Measurements from ENCODE around the gene DLK1.

DLK1 gene

DNA sequence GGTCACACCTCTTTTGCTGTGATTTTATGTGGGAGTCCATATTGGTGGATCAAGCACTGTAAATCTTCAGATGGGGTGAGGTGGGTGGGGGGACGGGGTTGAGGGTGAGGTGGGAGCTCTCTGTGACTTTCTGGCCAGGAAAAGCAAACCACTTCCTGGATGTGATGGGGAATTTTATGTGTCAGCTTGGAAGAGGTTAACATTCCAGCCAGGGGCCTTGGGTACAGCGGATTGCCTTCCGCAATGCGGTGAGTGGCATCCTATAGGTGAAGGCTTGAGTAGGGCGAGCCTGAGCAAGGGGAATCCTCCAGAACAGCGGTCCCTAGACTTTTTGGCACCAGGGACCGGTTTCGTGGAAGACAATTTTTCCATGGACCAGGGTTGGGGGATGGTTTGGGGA lies 36.2 kb downstream of the DLK1 start:
- no peak for DNase-seq (ENCODE audit: low spot score)

DNA sequence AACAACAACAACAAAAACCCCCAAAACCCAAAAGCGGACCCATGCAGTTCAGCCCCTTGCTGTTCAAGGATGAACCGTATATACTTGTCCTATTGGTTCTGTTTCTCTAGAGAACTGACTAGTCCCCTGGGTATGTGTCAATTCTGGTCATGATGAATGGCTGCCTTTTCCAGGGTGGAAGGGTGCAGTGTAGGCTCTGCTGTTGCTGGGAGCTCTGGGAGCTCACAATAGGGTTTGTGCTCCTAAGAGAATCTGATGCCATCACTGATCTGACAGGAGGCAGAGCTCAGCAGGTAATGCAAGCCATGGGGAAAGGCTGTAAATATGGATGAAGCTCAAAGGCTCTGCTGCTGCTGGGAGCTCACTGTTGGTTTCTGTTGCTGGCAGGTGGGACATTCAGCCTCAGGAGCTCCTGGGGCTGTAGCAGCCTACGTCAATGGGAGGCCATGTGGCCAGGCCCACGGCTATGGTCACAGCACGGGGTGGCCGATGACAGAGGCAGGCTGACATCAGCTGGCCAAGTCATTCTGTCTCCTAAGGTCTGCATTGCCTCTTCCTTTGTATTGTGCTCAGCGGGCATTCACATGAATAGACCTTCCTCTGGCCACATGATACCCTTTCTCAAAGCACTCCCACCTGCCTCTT lies 37.9 kb downstream of the DLK1 start:
- DNase-seq (ENCODE audit: low spot score) = no peak

DNA sequence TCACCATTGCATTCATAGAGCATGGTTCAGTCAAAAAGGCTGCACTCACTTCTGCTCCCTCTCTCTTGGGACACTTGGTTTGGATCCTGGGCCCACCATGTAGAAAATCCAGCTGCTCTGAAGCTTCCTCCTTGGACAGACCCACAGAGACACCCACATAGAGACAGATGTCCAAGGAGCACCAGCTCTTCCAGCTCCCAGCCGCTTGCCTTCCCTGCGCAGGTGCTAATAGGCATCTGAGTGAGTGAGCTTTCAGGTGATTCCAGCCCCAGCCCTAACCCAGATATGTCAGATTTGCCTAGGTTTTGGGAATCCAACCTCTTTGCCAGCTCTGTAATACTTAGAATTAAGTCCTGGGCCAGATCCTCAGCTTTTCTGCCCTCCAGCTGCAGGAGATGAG lies 38.6 kb downstream of the DLK1 start:
- DNase-seq (ENCODE audit: low spot score) = no peak

DNA sequence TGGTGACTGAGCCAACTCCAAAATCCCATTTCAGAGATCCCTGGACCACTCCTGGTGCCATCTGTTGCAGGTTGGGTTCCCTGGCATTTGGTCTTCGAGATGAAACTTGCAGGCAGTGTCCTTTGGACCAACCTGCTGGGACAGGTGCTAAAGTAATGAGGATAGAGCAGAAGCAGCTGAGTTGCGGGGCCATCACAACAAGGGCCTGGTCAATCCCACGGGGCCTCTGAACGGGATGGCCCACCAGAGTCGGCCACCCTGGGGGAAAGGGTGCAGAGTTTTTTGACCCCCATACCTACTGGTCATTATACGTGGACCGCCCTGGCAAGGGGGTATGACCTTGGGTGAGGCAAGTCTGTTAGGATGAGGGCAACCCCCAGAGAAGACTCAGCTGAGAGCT lies 39.3 kb downstream of the DLK1 start:
- no peak for DNase-seq (ENCODE audit: low spot score)

DNA sequence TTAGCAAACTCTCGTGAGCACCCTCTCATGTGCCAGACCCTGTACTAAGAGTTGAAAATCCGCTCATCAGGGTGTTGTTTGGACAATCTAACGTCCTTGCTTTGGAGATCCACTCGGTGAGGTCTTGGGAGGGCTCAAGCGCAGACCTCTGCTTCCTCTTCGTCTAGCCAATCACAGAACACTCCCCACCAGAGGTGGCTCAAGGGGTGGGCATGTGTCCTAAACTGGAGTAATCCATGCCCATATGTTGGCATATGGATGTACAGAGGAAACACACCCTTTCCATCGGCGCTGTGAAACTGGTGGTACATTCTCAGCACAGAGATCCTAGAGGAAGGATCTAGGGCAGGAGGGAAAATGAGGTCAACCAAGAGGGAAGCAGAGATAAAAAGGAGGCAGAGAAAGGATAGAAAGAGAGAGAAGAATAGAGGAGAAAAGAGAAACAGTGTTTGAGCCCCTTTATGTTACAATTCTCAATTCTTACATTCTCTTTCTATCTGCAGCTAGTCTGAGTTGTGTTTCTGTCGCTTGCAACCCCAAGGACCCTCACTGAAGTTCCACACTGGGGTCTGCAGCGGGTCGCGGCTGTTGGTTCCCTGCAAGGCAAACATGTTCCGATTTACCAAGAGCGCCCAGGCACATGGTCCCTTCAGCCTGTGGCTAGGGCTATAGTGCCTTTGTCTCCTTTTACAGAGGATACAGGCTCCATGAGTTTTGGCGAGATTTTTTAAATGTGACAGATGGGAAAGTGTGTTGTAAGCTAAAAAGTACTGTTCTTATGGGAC lies 40.5 kb downstream of the DLK1 start:
- no peak for DNase-seq (ENCODE audit: low spot score)

DNA sequence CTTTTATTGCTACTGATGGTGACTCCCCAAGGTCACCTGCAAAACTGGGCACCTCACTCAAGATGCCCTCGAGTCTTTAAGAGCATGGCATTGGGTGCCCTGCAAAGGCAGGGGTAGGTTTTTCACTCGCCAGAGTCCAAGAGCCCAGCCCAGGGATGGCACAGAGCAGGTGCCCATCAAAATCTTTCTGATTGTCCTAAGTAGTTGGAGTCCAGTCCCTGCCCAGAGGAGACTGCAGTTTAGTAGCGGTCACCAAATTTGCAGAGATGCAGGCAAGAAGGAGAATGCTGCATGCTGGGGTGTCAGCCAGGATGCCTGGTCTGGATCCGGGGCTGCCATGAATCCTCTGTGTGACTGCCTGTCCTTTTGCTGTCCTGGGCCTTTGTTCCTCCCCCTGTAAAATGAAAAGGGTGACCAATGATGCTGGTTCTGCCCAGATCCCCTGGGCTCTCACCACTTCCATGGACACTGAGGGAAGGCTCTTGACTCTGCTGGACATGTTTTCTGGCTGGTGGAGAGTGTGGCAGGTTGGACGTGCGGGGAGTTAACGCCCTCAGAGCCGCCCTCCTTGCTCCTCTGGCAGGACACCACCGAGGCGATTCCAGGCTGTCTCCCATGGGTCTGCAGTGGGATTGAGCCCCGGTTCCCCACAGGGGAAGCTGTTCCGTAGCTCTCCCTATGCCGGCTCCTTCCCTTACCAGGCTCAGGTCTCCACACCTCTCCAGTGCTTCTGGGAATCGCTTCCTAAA lies 41.3 kb downstream of the DLK1 start:
- no peak for DNase-seq (ENCODE audit: low spot score)

DNA sequence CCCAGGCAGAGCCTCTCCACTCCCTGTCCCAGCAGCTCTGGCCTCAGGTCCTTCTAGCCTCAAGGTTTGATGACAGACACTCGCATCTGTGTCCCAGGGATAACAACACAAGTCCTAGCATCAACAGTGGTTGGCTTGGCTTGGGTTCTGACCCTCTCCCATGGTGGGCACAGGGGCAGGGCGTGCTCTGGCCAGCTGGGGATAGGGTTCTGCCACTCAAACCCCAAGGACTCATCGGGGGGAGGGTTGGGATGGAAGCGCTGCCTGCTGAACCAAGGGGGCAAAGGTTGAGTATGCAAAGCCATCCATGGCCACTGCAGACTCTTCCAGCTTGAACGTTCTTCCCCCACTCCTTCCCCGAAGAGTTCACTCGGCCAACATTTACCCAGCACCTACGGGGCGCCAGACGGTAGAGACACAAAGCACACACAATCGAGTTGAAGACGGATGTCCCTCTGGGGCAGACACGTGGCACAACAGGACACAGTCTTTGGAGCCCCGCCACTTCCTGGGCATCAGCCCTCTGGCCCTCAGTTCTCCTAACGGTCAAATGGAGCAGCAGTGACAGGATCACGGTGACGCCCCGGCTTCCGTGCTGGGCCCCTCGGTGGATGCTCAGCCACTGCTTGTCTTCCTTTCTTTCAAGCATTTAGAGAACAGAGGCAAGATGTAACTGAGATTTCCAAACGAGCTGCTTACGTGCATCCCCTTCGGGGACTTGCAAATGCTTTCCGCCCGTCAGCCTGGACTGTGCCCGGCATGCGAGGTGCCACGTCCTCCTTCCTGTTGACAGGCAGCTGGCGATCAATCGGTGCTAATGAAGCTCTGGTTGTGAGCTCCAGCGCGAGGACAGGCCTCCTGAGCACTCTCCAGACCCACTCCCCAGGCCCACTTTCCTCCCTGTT lies 42.6 kb downstream of the DLK1 start:
- DNase-seq (ENCODE audit: low spot score) = no peak

DNA sequence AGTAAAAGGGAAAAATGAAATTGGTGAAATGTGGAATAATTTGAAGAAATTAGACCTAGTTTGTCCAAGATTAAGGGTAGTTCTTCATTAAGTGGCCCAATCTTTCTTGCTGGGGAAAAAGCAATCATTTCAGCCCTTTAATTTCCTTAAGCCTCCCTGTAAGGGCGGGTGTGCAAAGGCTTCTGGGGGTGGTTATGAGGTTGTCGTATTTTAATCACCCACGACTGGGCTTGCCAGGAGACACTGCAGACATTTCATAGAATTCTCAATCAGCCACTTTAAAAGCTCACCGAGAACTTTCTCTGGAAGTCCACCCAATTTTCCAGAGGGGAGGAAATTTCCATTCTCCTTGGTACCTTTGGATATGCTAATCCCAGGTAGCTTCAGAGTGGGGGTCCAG lies 43.4 kb downstream of the DLK1 start:
- no peak for DNase-seq (ENCODE audit: low spot score)

DNA sequence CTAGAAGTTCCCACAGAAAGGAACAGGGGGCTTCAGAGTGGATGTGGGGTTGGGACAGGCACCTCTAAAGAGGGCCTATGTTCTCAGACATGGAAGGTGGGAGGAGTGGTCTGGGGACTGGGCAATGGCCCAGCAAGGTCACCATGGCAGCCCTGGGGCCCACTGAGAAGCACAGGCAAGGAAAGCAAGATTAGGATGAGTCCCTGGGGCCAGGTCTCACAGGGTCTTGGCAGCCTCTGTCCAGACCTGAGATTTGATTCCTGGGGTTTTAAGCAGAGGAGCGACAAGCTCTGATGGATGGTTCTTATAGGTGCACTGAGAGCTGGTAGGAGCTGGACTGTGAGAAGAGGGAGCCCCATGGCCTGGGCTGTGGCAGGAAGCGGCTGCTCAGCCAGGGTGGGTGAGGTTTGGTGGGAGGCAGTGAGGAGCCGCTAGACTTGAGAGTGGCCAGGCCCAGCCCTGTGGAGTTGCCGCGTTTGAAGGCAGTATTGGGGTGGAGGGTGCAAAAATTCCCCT lies 44.0 kb downstream of the DLK1 start:
- no peak for DNase-seq (ENCODE audit: low spot score)

DNA sequence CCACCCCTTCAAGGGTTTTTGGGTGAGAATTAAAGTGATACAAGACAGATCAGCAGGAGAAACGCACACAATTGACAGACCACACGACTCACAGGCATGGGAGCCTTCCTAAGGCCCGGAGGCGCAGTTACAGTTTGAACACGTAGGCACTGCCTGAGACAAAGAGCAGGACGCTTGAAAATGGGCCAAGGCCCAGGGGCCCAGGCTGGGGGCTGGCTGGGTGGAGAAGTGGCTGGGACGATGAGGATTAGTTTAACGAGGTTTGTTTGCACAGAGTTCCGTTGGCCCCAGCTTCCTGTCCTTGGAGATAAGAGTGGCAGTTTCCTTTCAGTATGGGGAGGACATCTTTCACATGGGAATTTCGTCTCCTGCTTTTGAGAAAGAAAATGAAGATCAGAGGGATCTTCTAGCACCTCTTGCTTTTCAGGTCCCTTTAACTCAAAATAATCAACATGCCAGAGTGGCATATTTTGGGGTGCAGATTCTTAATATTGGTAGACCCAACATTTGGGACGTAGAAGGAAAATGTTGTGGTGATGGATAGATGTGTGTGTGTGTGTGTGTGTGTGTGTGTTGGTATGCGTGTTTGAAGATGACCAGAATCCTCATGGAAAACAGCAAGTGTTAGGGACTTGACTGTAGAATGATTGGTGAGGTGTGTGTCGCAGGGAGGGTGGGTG lies 44.6 kb downstream of the DLK1 start:
- DNase-seq (ENCODE audit: low spot score) = no peak

DNA sequence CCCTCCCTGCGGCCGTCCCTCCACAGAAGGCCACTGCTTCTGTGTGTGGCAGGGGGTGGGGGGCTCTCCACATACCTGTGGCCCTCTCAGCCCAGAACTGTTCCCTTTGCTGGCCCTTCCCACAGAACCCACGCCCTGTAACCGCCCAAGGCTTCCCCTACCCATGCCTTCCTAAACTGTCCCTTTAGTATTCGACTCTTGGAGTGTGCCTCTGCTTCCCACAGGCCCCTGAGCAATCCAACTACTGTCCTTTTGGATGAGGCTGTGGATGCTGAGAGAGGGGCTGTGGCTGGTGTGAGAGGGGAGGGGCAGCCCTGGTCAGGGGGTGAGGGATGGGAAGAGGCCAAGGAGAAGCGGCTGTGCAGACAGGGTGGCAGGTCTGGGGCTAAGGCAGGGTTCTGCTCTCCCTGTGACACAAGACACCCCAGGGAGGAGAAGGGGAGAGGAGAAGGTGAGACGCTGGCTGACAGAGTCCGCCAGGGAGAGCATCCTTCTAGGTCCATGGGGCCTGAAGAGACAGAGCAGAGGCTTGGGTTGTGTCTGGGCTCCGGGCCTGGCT lies 46.0 kb downstream of the DLK1 start:
- DNase-seq (ENCODE audit: low spot score) = no peak

DNA sequence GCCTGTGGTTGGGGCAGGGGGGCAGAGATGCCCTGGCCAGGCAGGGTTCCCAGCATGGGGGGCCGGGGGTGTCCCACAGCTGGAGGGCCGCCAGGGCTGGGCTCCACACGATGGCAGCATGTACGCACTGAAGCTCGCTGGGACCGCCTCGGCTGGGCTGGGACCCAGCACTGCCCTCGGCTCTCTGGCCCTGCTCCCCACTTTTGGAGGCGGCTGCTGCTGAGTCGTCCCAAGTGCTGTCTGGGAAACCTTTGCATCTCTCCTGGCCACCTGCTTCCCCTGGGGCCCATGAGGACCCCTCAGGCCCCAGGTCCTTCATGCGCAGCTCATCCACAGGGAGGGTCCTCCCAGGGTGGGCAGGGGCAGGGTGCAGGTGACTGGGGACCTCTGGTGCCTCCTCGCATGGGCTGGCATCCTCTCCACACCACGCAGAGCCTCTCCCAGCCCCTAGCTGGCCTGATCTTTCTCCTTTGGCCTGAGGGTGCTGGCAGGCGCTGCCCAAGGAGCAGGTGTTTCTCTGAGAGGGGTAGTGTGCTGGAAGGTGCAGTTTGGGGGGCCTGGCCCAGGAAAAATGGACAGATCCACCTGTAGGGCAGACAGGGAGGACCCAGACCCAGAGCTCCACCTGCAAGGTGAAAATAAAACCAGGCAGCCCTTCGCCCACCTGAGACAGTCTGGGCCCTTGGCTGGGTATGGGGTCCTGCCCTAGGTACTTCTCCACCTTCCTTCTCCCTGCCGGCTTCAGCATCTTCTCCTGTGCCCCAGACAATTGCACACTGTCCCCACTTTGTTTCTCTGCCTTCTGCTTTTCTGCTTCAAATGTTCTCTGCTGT lies 46.9 kb downstream of the DLK1 start:
- DNase-seq (ENCODE audit: low spot score) = no peak

DNA sequence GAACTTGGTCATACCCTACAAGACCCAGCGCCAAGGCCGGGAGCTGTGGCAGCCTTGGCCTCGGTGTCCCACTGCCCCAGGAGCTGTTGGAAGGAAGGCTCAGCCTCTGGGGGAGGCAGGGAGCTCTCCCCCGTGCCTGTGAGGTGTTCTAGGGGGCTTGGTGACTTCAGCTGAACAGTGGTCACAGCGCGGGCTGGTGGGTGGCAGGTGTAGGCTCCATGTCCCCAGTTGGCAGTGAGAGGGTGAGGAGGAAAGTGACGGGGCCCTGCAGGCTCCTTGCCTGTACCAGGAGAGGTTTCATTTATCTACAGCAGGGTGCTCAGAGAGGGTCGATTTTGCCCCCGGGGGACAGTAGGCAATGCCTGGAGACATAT lies 47.5 kb downstream of the DLK1 start:
- no peak for DNase-seq (ENCODE audit: low spot score)

DNA sequence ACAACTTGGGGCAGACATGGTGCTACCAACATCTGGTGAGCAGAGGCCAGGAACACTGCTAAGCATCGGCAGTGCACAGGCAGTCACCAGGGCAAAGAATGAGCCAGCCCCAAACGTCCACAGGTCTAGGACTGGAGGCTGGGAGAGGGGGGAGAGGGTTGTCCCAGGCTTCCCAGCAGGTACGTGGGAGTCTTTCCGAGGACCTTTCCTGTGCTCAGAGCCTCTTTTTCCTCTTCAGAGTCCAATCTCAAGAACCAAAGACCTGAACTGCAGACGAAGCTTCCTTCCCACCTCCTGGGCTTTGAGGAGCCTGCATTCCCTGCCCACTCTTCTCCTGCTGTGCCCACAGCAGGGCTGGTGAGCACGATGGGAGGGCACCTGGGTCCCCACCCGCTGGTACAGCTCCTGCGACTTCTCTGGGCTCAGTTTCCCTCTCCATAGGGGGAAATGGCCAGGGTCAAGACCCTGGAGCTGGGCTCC lies 48.7 kb downstream of the DLK1 start:
- no peak for DNase-seq (ENCODE audit: low spot score)

DNA sequence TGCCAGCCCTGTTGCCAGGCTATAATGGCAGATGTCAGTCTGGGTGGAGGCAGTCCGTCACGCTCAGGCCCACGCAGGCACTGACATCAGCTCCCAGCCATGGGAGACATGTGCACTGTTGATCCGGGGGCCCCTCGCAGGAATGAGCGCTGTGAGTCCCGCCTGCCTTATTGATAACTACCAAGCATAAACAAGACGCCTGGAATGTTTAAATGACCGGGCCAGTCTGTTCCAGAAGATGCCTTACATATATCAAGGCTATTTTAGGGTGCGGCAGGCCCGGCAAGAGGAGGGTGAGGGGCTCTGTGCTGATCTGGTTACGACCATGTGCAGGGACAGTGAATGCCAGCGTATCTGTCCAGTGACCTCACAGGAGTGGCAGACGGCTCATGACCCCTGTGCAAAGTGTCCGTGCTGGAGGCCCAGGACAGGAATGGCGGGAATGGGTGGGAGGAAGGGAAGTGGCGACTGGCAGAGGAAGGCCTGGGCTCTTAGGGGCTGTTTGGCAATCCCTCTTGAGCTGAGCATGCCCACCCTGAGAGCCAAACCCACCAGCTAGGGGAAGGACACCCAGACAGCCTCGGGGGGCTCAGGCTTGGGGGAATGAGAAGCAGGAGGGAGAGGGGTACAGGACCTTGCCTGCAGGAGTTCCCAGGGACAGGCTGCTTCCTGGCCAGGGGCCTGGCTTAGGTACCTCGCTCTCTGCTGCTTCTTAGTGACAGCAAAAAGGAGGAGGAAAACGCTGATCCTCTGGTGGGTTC lies 49.3 kb downstream of the DLK1 start:
- DNase-seq (ENCODE audit: low spot score) = no peak

DNA sequence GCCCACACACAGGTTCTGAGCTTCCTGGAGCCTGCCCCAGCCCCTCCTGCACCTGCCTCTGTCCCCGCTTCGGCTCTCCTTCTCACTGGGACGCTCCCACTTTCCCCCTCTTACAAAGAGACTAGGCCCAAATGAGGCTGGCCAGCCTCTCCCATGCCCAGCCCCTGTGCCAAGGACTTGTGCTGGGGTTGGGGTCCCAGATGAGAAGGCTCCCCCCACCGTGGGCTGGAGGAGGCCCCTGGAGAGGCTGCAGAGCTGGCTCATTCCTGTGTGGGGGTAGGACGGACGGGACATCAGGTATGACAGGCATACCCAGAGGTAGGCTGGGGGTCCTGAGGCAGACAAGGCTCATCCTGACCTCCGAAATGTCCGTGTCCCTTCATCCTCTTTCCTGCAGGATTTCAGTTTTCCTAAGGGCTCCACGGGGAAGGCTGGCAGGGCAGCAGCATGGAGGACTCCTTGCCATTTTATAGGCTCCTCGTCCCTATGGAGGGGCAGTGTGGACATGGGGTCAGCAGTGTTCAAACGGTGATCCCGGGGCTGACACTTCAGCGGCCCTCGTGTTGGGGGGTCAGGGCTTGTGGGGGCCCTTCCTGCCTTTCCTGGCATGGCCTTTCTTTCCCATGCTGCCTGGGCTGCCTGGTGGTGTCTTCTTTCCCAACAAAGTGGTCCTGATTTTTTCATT lies 50.1 kb downstream of the DLK1 start:
- no peak for DNase-seq (ENCODE audit: low spot score)

DNA sequence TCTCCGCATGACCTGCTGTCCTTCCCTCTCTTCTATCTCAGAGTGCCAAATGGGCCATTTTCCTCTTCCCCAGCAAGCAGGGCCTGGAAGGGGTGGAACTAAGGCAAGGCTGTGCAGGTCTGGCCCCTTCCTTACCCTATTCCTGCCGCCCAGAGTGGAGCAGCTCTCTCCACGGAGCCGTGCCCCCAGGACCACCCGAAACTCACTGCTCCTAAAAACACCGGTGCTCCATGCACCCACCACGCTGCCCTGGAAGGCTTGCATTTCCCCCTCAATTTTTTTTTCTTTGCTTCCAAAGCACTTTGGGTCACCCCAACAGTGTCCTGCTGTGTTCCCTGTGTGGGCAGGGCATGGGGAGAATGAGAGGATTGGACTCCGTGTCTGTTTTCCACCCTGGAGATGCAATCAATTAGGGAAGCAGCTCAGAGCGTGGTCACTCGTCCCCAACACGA lies 50.7 kb downstream of the DLK1 start:
- no peak for DNase-seq (ENCODE audit: low spot score)

DNA sequence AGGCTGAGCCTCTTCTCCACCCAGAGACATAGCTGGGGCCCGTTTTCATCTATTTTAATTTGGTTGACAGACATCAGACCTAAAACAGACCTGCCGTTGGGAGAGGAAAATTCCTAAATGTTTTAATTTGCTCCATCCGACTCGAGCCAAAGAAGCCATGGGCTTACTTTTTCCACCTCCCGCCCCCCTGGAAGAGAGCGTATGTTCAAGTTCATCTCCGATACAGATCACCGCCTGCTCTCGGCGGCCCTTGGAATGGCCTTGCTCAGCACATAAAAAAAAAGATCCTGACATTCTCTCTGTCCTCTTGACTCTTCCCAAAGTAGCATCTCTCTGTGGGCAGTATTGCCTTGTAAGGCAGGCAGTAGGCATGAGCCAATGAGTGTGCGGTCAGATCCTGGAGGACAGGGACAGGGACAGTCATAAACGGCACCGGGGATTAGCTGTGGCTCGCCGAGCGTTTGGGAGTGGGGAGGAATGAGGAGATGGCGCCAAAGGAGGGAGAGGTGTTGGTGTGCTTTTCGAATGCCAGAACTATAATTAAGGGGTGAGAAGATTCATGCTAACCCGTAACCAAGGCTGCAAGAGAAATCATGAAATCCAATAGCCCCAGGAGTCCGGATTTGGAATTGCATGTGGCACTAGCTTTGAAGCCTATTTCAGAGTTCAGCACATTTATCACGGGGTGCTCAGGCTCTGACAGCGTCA lies 51.3 kb downstream of the DLK1 start:
- no peak for DNase-seq (ENCODE audit: low spot score)
